Nephron progenitor cell (in vitro differentiated cells): ENCODE data around the gene GRM8.
"Not testable (repeated sequence)": the region's sequence is repeated elsewhere in the genome, so short reads cannot be mapped to it uniquely, and the experiment has no call there.

ENCODE experiments used
- DNase-seq: peaks from one replicate; pipeline ENCODE4 v3.0.0; 2021
- H3K27ac Mint-ChIP-seq: 2 replicates; pipeline ENCODE4 v1.8.0; 2021; ENCODE audit warnings: mild to moderate bottlenecking, moderate library complexity, mixed read lengths
- H3K27me3 Mint-ChIP-seq: 2 replicates; pipeline ENCODE4 v1.8.0; 2021; ENCODE audit warnings: mild to moderate bottlenecking, low read depth, mixed read lengths; ENCODE audit not compliant: poor library complexity
- H3K36me3 Mint-ChIP-seq: 2 replicates; pipeline ENCODE4 v1.8.0; 2021; ENCODE audit warnings: low read depth, mixed read lengths
- H3K4me1 Mint-ChIP-seq: 2 replicates; pipeline ENCODE4 v1.8.0; 2021; ENCODE audit warnings: mixed read lengths
- H3K4me3 Mint-ChIP-seq: 2 replicates; pipeline ENCODE4 v1.8.0; 2021; ENCODE audit warnings: mild to moderate bottlenecking, moderate library complexity, mixed read lengths
- H3K9me3 Mint-ChIP-seq: 2 replicates; pipeline ENCODE4 v1.8.0; 2021; ENCODE audit warnings: mild to moderate bottlenecking, moderate library complexity, mixed read lengths
- TF ChIP-seq, protein P1 (sequence below): fragments of 200-600 bp; sonication (generic); IDR thresholded peaks from 2 replicates; pipeline ENCODE4 v1.5.0; 2021; ENCODE audit warnings: antibody characterized with exemption

The GRM8 gene

GRCh38 chr7:126931581-126931980 is 321.2 kb downstream of the GRM8 start:
- TF ChIP-seq, protein P1, sequence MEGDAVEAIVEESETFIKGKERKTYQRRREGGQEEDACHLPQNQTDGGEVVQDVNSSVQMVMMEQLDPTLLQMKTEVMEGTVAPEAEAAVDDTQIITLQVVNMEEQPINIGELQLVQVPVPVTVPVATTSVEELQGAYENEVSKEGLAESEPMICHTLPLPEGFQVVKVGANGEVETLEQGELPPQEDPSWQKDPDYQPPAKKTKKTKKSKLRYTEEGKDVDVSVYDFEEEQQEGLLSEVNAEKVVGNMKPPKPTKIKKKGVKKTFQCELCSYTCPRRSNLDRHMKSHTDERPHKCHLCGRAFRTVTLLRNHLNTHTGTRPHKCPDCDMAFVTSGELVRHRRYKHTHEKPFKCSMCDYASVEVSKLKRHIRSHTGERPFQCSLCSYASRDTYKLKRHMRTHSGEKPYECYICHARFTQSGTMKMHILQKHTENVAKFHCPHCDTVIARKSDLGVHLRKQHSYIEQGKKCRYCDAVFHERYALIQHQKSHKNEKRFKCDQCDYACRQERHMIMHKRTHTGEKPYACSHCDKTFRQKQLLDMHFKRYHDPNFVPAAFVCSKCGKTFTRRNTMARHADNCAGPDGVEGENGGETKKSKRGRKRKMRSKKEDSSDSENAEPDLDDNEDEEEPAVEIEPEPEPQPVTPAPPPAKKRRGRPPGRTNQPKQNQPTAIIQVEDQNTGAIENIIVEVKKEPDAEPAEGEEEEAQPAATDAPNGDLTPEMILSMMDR = no peak
- no peak overlapping the region for H3K27ac Mint-ChIP-seq
- H3K9me3 Mint-ChIP-seq = no peaks in the 10 kb centered on the region
- H3K4me1 Mint-ChIP-seq = peaks cover 10% of the 10 kb centered on the region
- no peaks in the 10 kb centered on the region for H3K36me3 Mint-ChIP-seq
- no peak overlapping the region for H3K4me3 Mint-ChIP-seq
- no peak for DNase-seq
- no peaks in the 10 kb centered on the region for H3K27me3 Mint-ChIP-seq

- no peak overlapping the region for H3K4me3 Mint-ChIP-seq
- no peak for DNase-seq
- TF ChIP-seq, protein P1 = no peak
- no peaks in the 10 kb centered on the region for H3K36me3 Mint-ChIP-seq
- no peak overlapping the region for H3K27ac Mint-ChIP-seq
- no peaks in the 10 kb centered on the region for H3K9me3 Mint-ChIP-seq
- no peaks in the 10 kb centered on the region for H3K4me1 Mint-ChIP-seq
- H3K27me3 Mint-ChIP-seq = no peaks in the 10 kb centered on the region
Observed at GRCh38 chr7:126930166-126930565, 322.6 kb downstream of the GRM8 start.

- H3K9me3 Mint-ChIP-seq = no peaks in the 10 kb centered on the region
- no peaks in the 10 kb centered on the region for H3K36me3 Mint-ChIP-seq
- H3K27ac Mint-ChIP-seq = no peak overlapping the region
- DNase-seq = no peak
- H3K27me3 Mint-ChIP-seq = no peaks in the 10 kb centered on the region
- no peaks in the 10 kb centered on the region for H3K4me1 Mint-ChIP-seq
- TF ChIP-seq, protein P1 = no peak
- no peak overlapping the region for H3K4me3 Mint-ChIP-seq
Observed at GRCh38 chr7:126924477-126924876, 328.3 kb downstream of the GRM8 start.

DNA sequence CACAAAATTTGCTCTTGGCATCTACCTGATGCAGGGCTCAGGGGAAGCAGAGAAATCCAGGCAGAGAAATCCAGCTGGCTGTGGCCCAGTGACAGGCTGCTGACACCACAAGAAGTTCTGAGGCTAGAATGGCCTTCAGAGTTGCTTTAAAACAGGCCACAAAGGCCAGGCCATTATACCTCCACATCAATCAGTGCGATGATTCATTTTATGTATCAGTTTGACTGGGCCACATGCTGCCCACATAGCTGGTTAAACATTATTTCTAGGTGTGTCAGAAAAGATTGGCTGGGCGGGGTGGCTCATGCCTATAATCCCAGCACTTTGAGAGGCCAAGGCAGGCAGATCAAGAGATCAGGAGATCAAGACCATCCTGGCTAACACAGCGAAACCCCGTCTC is 341.1 kb downstream of the GRM8 start:
- not testable (repeated sequence) for H3K4me1 Mint-ChIP-seq, H3K9me3 Mint-ChIP-seq, DNase-seq, H3K4me3 Mint-ChIP-seq, H3K27ac Mint-ChIP-seq, H3K36me3 Mint-ChIP-seq, H3K27me3 Mint-ChIP-seq

- not testable (repeated sequence) for DNase-seq, H3K4me3 Mint-ChIP-seq, H3K4me1 Mint-ChIP-seq
Observed at GRCh38 chr7:126908564-126908963, 344.2 kb downstream of the GRM8 start.

DNA sequence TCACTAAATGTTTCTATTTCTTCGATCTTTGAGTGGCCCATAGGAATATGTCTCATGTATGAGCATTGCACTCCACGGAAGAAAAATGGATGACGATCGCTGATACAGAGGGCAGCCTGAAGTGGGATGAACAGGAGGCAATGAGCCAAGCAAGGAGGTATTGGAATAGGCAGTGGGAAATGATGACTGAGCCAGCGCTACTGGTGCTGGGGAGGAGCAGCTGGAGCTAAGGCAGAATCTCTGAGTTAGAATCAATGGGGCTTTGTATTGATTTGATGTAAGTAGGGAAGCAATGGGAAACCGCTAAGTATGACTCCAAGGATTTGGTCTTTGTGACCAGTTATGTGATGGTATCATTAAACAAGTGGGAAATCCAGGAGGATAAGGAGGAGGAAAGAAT is 345.1 kb downstream of the GRM8 start:
- not testable (repeated sequence) for H3K27ac Mint-ChIP-seq, H3K27me3 Mint-ChIP-seq, H3K9me3 Mint-ChIP-seq, H3K4me1 Mint-ChIP-seq, DNase-seq, H3K36me3 Mint-ChIP-seq, H3K4me3 Mint-ChIP-seq

More at GRCh38 chr7:126908564-126908963, 344.2 kb downstream of the GRM8 start:
- H3K36me3 Mint-ChIP-seq, H3K27me3 Mint-ChIP-seq, H3K27ac Mint-ChIP-seq, H3K9me3 Mint-ChIP-seq: not testable (repeated sequence)

DNA sequence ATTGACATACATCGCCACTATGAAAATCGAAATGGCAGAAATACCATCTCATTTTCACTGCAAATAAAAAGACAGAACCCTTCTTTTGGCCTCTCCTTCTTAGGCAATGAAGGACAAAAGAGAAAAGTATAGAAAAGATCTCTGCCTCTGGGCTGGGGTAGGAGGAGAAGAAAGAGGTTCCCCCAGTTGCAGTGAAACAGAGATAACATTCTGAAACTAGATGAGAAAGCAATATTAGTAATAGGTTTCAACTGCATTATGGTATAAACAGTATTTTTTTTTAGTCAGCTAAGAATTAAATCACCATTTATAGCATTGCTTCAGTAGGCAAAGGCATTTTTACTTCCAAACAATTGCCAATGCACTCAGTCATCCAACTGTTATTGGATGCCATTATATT is 347.5 kb downstream of the GRM8 start:
- H3K36me3 Mint-ChIP-seq, DNase-seq, H3K27me3 Mint-ChIP-seq, H3K27ac Mint-ChIP-seq, H3K9me3 Mint-ChIP-seq, H3K4me1 Mint-ChIP-seq, H3K4me3 Mint-ChIP-seq: not testable (repeated sequence)

DNA sequence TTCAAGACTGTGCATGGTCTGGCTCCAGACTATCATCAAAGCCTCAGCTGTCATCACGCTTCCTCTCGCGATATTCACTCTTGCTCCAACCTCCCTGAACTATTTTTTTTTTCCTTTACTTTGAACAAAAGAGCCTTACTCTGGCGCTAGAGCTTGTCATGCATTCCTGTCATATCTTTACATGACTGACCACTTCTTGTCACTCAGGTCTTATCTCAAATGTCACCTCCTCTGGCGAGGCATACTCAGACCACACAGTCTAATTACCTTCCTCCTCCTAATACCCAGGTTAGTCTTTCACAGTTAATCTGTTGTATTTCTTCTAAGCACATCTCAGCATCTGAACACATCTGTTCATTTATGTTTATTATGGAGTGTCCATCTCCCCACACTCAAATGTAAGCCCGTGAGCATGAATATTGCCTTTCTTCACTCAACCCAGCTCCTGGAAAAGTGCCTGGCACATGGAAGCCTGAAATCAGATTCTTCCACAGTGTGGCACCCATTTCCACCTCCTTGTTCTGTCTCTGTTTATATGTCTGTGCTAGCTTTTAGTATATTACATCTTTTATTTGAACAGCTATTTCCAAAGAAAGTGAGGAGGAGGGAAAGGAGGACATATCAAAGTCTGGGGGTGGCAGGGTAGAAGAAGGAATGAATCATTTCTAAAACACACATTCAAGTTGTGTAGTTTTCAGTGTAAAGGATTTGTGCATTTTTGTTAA is 351.5 kb downstream of the GRM8 start:
- H3K9me3 Mint-ChIP-seq, H3K4me1 Mint-ChIP-seq, H3K36me3 Mint-ChIP-seq, H3K27ac Mint-ChIP-seq, H3K27me3 Mint-ChIP-seq, H3K4me3 Mint-ChIP-seq, DNase-seq: not testable (repeated sequence)

- not testable (repeated sequence) for H3K4me3 Mint-ChIP-seq, H3K36me3 Mint-ChIP-seq, H3K4me1 Mint-ChIP-seq, H3K9me3 Mint-ChIP-seq, H3K27ac Mint-ChIP-seq, H3K27me3 Mint-ChIP-seq, DNase-seq
Observed at GRCh38 chr7:126887980-126888379, 364.8 kb downstream of the GRM8 start.

- H3K4me3 Mint-ChIP-seq, H3K9me3 Mint-ChIP-seq, H3K36me3 Mint-ChIP-seq, DNase-seq, H3K27ac Mint-ChIP-seq, H3K4me1 Mint-ChIP-seq, H3K27me3 Mint-ChIP-seq: not testable (repeated sequence)
Observed at GRCh38 chr7:126887560-126887959, 365.2 kb downstream of the GRM8 start.

- H3K9me3 Mint-ChIP-seq, H3K27ac Mint-ChIP-seq, H3K36me3 Mint-ChIP-seq: not testable (repeated sequence)
Observed at GRCh38 chr7:126882730-126883129, 370.0 kb downstream of the GRM8 start.

DNA sequence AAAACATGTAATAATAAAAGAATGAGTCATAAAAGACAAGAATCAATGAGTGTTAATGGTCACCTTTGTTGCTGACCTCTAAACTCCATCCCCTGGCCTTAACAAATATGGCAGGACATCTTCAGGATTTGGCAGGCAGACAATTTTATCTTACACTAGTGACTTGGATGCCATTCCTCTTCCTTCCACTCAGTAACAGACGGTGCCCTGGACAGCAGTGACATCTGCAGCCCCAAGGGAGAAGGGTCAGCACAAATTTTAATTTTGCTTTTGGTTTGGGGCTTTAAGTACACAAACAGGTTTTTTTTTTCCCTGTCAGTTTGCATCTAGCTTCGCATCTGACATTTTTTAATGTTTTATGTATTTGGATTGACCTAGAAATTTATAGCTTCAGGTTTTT is 370.8 kb downstream of the GRM8 start:
- H3K4me3 Mint-ChIP-seq, H3K4me1 Mint-ChIP-seq: not testable (repeated sequence)

More at GRCh38 chr7:126882730-126883129, 370.0 kb downstream of the GRM8 start:
- not testable (repeated sequence) for H3K4me3 Mint-ChIP-seq, H3K27me3 Mint-ChIP-seq, DNase-seq, H3K4me1 Mint-ChIP-seq

More for the DNA sequence above, 370.8 kb downstream of the GRM8 start:
- not testable (repeated sequence) for DNase-seq, H3K27ac Mint-ChIP-seq, H3K9me3 Mint-ChIP-seq, H3K36me3 Mint-ChIP-seq, H3K27me3 Mint-ChIP-seq
